Common myeloid progenitor, CD34-positive (primary cell): Measurements from ENCODE around the gene CCDC30.

Source experiments
- CTCF ChIA-PET: fragments of 350-600 bp; sonication (Branson Sonifier 250); formaldehyde crosslinking; loops from one replicate; lab custom pipeline; 2021; ENCODE audit warnings: antibody characterized with exemption; lab: Charles Lee
- POLR2A ChIA-PET: fragments of 350-600 bp; sonication (Branson Sonifier 250); formaldehyde crosslinking; loops from one replicate; lab custom pipeline; 2021; ENCODE audit warnings: antibody characterized with exemption; lab: Charles Lee
- DNase-seq, 3 donors: peaks; one replicate each; pipeline versions ENCODE4 v3.0.0 to v3.0.0-alpha.2; 2013
- H3K27ac ChIP-seq, 2 experiments: 1 replicate in 1 of 2; 2 replicates in 1 of 2; pipeline ENCODE4 v1.7.0; 2013; ENCODE audit warnings: inconsistent platforms in 2 of 2, low read length in 2 of 2, mild to moderate bottlenecking in 2 of 2, low read depth in 1 of 2, moderate library complexity in 1 of 2; ENCODE audit not compliant: severe bottlenecking in 2 of 2, insufficient read depth in 1 of 2, poor library complexity in 1 of 2
- H3K27me3 ChIP-seq, 5 experiments: replicated peaks in 2 of 5; 1 replicate in 3 of 5; 2 replicates in 2 of 5; pipeline versions ENCODE4 v1.6.1 to v1.7.0; 2013; ENCODE audit warnings: low read length in 4 of 5, mild to moderate bottlenecking in 2 of 5, moderate library complexity in 2 of 5, inconsistent platforms in 1 of 5; ENCODE audit not compliant: insufficient read depth in 5 of 5, control insufficient read depth in 4 of 5
- H3K36me3 ChIP-seq, 4 experiments: 1 replicate in 2 of 4; 2 replicates in 2 of 4; pipeline versions ENCODE4 v1.6.1 to v1.7.0; 2013; ENCODE audit warnings: low read length in 3 of 4, control low read depth in 1 of 4, mild to moderate bottlenecking in 1 of 4; ENCODE audit not compliant: control insufficient read depth in 4 of 4, insufficient read depth in 4 of 4
- H3K4me1 ChIP-seq, 4 experiments: 1 replicate in 3 of 4; 2 replicates in 1 of 4; pipeline versions ENCODE4 v1.6.1 to v1.7.1; 2013; ENCODE audit warnings: low read length in 3 of 4, mild to moderate bottlenecking in 3 of 4, control low read depth in 1 of 4, inconsistent platforms in 1 of 4, moderate library complexity in 1 of 4; ENCODE audit not compliant: control insufficient read depth in 4 of 4, insufficient read depth in 4 of 4; ENCODE audit errors: control extremely low read depth in 1 of 4
- H3K4me3 ChIP-seq, 7 experiments: 1 replicate in 4 of 7; 2 replicates in 3 of 7; pipeline versions ENCODE4 v1.5.1 to v1.7.0; 2013; ENCODE audit warnings: mild to moderate bottlenecking in 7 of 7, low read length in 6 of 7, moderate library complexity in 6 of 7, inconsistent platforms in 2 of 7, low read depth in 2 of 7, control low read depth in 1 of 7; ENCODE audit not compliant: insufficient read depth in 4 of 7, control insufficient read depth in 1 of 7; ENCODE audit errors: extremely low read depth in 1 of 7
- H3K9me3 ChIP-seq, 5 experiments: 1 replicate in 4 of 5; 2 replicates in 1 of 5; pipeline versions ENCODE4 v1.6.1 to v1.7.1; 2013; ENCODE audit warnings: low read length in 4 of 5, mild to moderate bottlenecking in 2 of 5, inconsistent platforms in 1 of 5, low read depth in 1 of 5, moderate library complexity in 1 of 5; ENCODE audit not compliant: control insufficient read depth in 4 of 5, insufficient read depth in 2 of 5; ENCODE audit errors: control extremely low read depth in 1 of 5
- WGBS: methylation state at CpG from one replicate; pipeline ENCODE4 v1.1.5; 2013; ENCODE audit not compliant: insufficient coverage; 5-methylcytosine and 5-hydroxymethylcytosine counted together

Gene CCDC30

GRCh38 chr1:42541104-42541503, 78.0 kb downstream of the CCDC30 start:
- no peak overlapping the region for H3K4me3 ChIP-seq
- H3K36me3 ChIP-seq: peaks cover 0 to 4% (median 1%) of the 10 kb centered on the region in 4 experiments
- no CpG with 5 or more reads among the region's 1 CpG for WGBS
- no peak for DNase-seq
- no peaks in the 10 kb centered on the region for H3K27me3 ChIP-seq
- ChIA-PET POLR2A (interaction anchor here (0.9 kb wide), 1 partner anchor 69 kb away, joined by 5 read pairs; no protein-coding TSS in a partner anchor), CTCF (no interaction called here)
- H3K4me1 ChIP-seq: no peaks in the 10 kb centered on the region
- no peak overlapping the region for H3K27ac ChIP-seq
- H3K9me3 ChIP-seq: peaks cover 0 to 2% (median 0%) of the 10 kb centered on the region in 5 experiments

GRCh38 chr1:42551180-42551579, 88.1 kb downstream of the CCDC30 start:
- WGBS: 50% methylated on average over 1 of the region's 3 CpGs
- Histone ChIP-seq H3K36me3 (no peaks in the 10 kb centered on the region), H3K27ac (peak overlapping the region in 1 of 2 experiments; percentile 55), H3K27me3 (no peaks in the 10 kb centered on the region), H3K4me1 (peaks cover 0 to 30% (median 17%) of the 10 kb centered on the region in 4 experiments), H3K9me3 (peaks cover 0 to 3% (median 0%) of the 10 kb centered on the region in 5 experiments), H3K4me3 (peak overlapping the region in 1 of 7 experiments; percentile 12)
- DNase-seq: peak; percentile 87 to 98 (median 98)
- ChIA-PET POLR2A (interaction anchor here (0.5 kb wide), 2 partner anchors 480 to 510 kb away, joined by 4 read pairs; no protein-coding TSS in a partner anchor), CTCF (no interaction called here)

GRCh38 chr1:42551590-42551989, 88.5 kb downstream of the CCDC30 start:
- ChIA-PET POLR2A (interaction anchor here (0.5 kb wide), 1 partner anchor 480 kb away, joined by 4 read pairs; no protein-coding TSS in a partner anchor), CTCF (no interaction called here)
- WGBS: 67% methylated on average over 3 of the region's 3 CpGs
- H3K9me3 ChIP-seq: peaks cover 0 to 3% (median 0%) of the 10 kb centered on the region in 5 experiments
- peak in 2 of 3 donors; percentile 75 to 81 for DNase-seq
- H3K4me3 ChIP-seq: peak overlapping the region in 1 of 7 experiments; percentile 20
- H3K27me3 ChIP-seq: no peaks in the 10 kb centered on the region
- peak overlapping the region in 1 of 2 experiments; percentile 55 for H3K27ac ChIP-seq
- peaks cover 0 to 30% (median 17%) of the 10 kb centered on the region in 4 experiments for H3K4me1 ChIP-seq
- no peaks in the 10 kb centered on the region for H3K36me3 ChIP-seq

- CTCF ChIA-PET: interaction anchor here (1.6 kb wide), 1 partner anchor 25 kb away, joined by 5 read pairs; no protein-coding TSS in a partner anchor
- Histone ChIP-seq H3K4me1 (peaks cover 0 to 30% (median 17%) of the 10 kb centered on the region in 4 experiments), H3K36me3 (no peaks in the 10 kb centered on the region), H3K4me3 (no peak overlapping the region), H3K9me3 (peaks cover 0 to 3% (median 0%) of the 10 kb centered on the region in 5 experiments), H3K27me3 (no peaks in the 10 kb centered on the region), H3K27ac (no peak overlapping the region)
- WGBS: 100% methylated on average over 1 of the region's 4 CpGs
- DNase-seq: peak in 2 of 3 donors; percentile 22 to 34
- POLR2A ChIA-PET: interaction anchor here (0.6 kb wide), 1 partner anchor 123 kb away, joined by 3 read pairs; no protein-coding TSS in a partner anchor
Observed at GRCh38 chr1:42552636-42553035, 89.5 kb downstream of the CCDC30 start.

GRCh38 chr1:42557230-42557851, 94.3 kb downstream of the CCDC30 start:
- Histone ChIP-seq H3K9me3 (peaks cover 0 to 5% (median 2%) of the 10 kb centered on the region in 5 experiments), H3K36me3 (no peaks in the 10 kb centered on the region), H3K27ac (no peak overlapping the region), H3K4me3 (no peak overlapping the region), H3K4me1 (peaks cover 0 to 7% (median 3%) of the 10 kb centered on the region in 4 experiments), H3K27me3 (no peaks in the 10 kb centered on the region)
- POLR2A ChIA-PET: no interaction called here
- CTCF ChIA-PET: no interaction called here
- DNase-seq: no peak
- 100% methylated on average over 1 of the region's 1 CpG for WGBS

- no peak for DNase-seq
- Histone ChIP-seq H3K27ac (no peak overlapping the region), H3K36me3 (no peaks in the 10 kb centered on the region), H3K9me3 (no peaks in the 10 kb centered on the region), H3K4me3 (no peak overlapping the region), H3K4me1 (no peaks in the 10 kb centered on the region), H3K27me3 (no peaks in the 10 kb centered on the region)
- CTCF ChIA-PET: no interaction called here
- POLR2A ChIA-PET: no interaction called here
Observed at GRCh38 chr1:42567038-42567437, 104.0 kb downstream of the CCDC30 start.

GRCh38 chr1:42576935-42577334, 113.8 kb downstream of the CCDC30 start:
- H3K9me3 ChIP-seq: no peaks in the 10 kb centered on the region
- ChIA-PET CTCF (interaction anchor here (0.8 to 2.4 kb wide), 3 partner anchors 13 to 175 kb away, joined by 3 to 9 read pairs (median 4); no protein-coding TSS in a partner anchor), POLR2A (no interaction called here)

More at GRCh38 chr1:42576935-42577334, 113.8 kb downstream of the CCDC30 start:
- no peaks in the 10 kb centered on the region for H3K27me3 ChIP-seq
- H3K4me1 ChIP-seq: no peaks in the 10 kb centered on the region
- H3K4me3 ChIP-seq: no peak overlapping the region
- 100% methylated on average over 1 of the region's 1 CpG for WGBS
- no peak for DNase-seq
- H3K27ac ChIP-seq: no peak overlapping the region
- no peaks in the 10 kb centered on the region for H3K36me3 ChIP-seq
